ENCODE data around the gene SPATA25. TPM values are rescaled to one million over a fixed set of nuclear protein-coding genes. Genes with fewer than 3 reads are reported as not detected.
"Not testable (repeated sequence)": the region's sequence is repeated elsewhere in the genome, so short reads cannot be mapped to it uniquely, and the experiment has no call there.

Gene SPATA25
- total and polyA plus RNA-seq, 2 donors (not counting 3 experiments of a cell fraction or from before 2014, with no cell fraction given), result 0.69 to 1.3 TPM

DNA sequence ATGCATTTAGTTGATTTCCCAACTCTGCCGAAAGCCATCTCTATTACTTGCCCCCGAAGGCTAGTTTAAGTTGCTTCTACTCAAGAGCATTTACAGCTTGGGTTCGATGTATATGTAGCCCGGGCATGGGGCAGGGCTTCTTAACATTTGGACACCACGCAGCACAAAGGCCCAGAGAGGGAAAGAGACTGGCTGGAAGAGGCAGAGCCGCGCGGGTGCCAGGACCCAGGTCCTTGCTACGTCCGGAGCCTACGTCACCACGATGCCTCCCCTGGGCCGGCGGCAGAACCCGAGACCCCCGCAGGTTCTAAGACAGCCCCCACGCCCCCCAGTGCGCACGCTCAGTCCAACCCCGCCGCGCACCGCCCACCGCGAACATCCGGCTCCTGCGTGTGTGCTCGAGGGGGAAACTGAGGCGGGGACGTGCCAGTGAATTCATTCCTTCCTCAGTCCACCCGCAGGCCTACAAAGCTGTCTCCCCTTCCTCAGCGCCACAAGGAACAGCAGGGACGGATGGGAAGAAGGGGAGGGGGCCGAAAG, 46.7 kb upstream of the SPATA25 start:
- ChIA-PET POLR2A (interaction anchor here (0.6 to 2.9 kb wide), 12 partner anchors 9 to 74 kb away, joined by 3 to 26 read pairs (median 8); partner anchors contain the start of genes CTSA, NEURL2, PLTP and ZSWIM1), CTCF (interaction anchor here (0.8 to 4.9 kb wide), 13 partner anchors 8 to 110 kb away, joined by 3 to 50 read pairs (median 5); partner anchors contain the start of genes CTSA, NEURL2, PLTP and ZSWIM1)
- Histone ChIP-seq H3K27me3 (ENCODE audit: control insufficient read depth in 2 of 2, insufficient read depth in 2 of 2, low read length in 2 of 2) (no peaks in the 10 kb centered on the region), H2AFZ (ENCODE audit: low read depth, low read length) (no peak overlapping the region), H3K9me3 (replicated peaks; ENCODE audit: control insufficient read depth, insufficient read depth, low read length) (no peaks in the 10 kb centered on the region), H3K9me1 (replicated peaks; ENCODE audit: control insufficient read depth, extremely low read depth, insufficient read depth, low read length) (no peaks in the 10 kb centered on the region), H3K9ac (replicated peaks; ENCODE audit: extremely low read depth, insufficient read depth, low read length) (peak overlapping the region; percentile 98), H4K20me1 (replicated peaks; ENCODE audit: control insufficient read depth, extremely low read depth, insufficient read depth, low read length) (no peaks in the 10 kb centered on the region), H3K4me2 (ENCODE audit: insufficient read depth, low read length) (peak overlapping the region; percentile 82), H3K4me1 (ENCODE audit: control insufficient read depth, extremely low read depth, insufficient read depth, low read length) (peaks cover 14% of the 10 kb centered on the region), H3K27ac (ENCODE audit: insufficient read depth, low read depth, low read length) (peak overlapping the region; percentile 89), H3K79me2 (ENCODE audit: control insufficient read depth, insufficient read depth, low read length) (peaks cover 20% of the 10 kb centered on the region), H3K4me3 (replicated peaks in 1 of 3; ENCODE audit: insufficient read depth in 1 of 3, low read depth in 1 of 3, low read length in 3 of 3) (peak overlapping the region; percentile 26 to 97 (median 84)), H3K36me3 (ENCODE audit: control insufficient read depth in 2 of 2, extremely low read depth in 1 of 2, insufficient read depth in 2 of 2, low read length in 2 of 2) (peaks cover 3 to 13% of the 10 kb centered on the region in 2 experiments)
- no peak for FAIRE-seq
- TF ChIP-seq EZH2 (IDR thresholded peaks at IDR 0.05; ENCODE audit: borderline replicate concordance, low read depth, low read length, severe bottlenecking), result no peak
- no peak for TF ChIP-seq POLR2A (IDR thresholded peaks at IDR 0.05; ENCODE audit: low read depth, low read length)
- no peak for TF ChIP-seq JUN (IDR thresholded peaks at IDR 0.05; ENCODE audit: borderline replicate concordance, insufficient read depth, insufficient read length, low read depth)
- dilution Hi-C loops (cut with MboI; ENCODE audit: extremely low pct_ligation_motif_present, low sequenced_read_pairs), result no loop called here
- no TSS peak for BruUV-seq (replicated peaks)
- DNase-seq (ENCODE audit: low read depth, low spot score), result no peak
- intact Hi-C loops (cut with micrococcal nuclease), result loop anchor here (1.0 to 2.0 kb wide), 5 partner anchors 38 to 111 kb away; partner anchors contain the start of genes ACOT8, ZNF335, ZSWIM1 and ZSWIM3

DNA sequence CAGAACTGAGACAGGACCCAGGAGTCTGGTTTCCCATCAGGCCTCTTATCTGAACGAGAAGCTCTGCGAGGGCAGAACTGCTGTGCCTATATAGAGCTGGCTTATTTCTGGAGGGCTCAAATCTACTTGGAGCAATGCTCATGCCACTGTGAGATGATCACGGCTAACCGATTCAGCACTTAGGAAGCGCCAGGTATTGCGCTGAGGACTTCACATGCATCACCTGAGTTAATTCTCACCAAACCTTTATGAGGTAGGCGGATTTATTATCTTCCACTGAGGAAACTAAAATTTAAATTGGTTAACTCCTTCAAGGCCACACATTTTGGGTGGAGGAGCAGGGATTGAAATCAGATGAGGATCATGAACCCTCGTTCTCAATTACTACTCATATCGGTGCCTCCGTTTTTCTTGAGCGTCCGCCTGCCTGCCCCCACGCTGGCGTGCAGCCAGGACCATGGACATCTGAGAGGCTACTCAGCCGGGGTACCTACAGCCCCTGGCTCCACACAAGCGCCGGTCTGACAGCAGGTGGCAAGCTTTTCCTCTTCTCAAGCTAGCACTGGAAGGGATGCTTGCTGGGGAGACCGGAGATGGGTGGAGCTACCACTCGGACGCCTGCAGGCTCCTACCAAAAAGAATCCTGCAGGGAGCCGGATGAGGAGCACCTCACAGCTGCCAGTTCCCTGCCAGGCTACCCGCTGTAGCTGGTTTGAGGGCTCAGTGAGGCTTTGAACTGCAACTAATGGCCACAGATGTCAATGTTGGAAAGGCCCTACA, 46.0 kb upstream of the SPATA25 start:
- dilution Hi-C loops (cut with MboI; ENCODE audit: extremely low pct_ligation_motif_present, low sequenced_read_pairs), result no loop called here
- intact Hi-C loops (cut with micrococcal nuclease), result loop anchor here (1.0 to 2.0 kb wide), 5 partner anchors 39 to 111 kb away; partner anchors contain the start of genes ACOT8, ZNF335, ZSWIM1 and ZSWIM3
- FAIRE-seq (peak; percentile 92), DNase-seq (ENCODE audit: low read depth, low spot score) (peak; percentile 67)
- H3K4me1 ChIP-seq (ENCODE audit: control insufficient read depth, extremely low read depth, insufficient read depth, low read length), result peaks cover 14% of the 10 kb centered on the region
- H3K9me3 ChIP-seq (replicated peaks; ENCODE audit: control insufficient read depth, insufficient read depth, low read length), result no peaks in the 10 kb centered on the region
- no peak overlapping the region for H2AFZ ChIP-seq (ENCODE audit: low read depth, low read length)
- CTCF ChIA-PET, result interaction anchor here (0.8 to 4.9 kb wide), 10 partner anchors 9 to 110 kb away, joined by 3 to 50 read pairs (median 6); partner anchors contain the start of genes CTSA, NEURL2, PLTP and ZSWIM1
- TSS peak; percentile 50 for BruUV-seq (replicated peaks)
- peak overlapping the region; percentile 89 for H3K27ac ChIP-seq (ENCODE audit: insufficient read depth, low read depth, low read length)
- peak overlapping the region; percentile 26 to 97 (median 84) for H3K4me3 ChIP-seq (replicated peaks in 1 of 3; ENCODE audit: insufficient read depth in 1 of 3, low read depth in 1 of 3, low read length in 3 of 3)
- no peaks in the 10 kb centered on the region for H3K27me3 ChIP-seq (ENCODE audit: control insufficient read depth in 2 of 2, insufficient read depth in 2 of 2, low read length in 2 of 2)
- no peaks in the 10 kb centered on the region for H4K20me1 ChIP-seq (replicated peaks; ENCODE audit: control insufficient read depth, extremely low read depth, insufficient read depth, low read length)
- peak overlapping the region; percentile 82 for H3K4me2 ChIP-seq (ENCODE audit: insufficient read depth, low read length)
- no peaks in the 10 kb centered on the region for H3K9me1 ChIP-seq (replicated peaks; ENCODE audit: control insufficient read depth, extremely low read depth, insufficient read depth, low read length)
- H3K79me2 ChIP-seq (ENCODE audit: control insufficient read depth, insufficient read depth, low read length), result peaks cover 20% of the 10 kb centered on the region
- POLR2A ChIA-PET, result interaction anchor here (0.6 to 2.9 kb wide), 8 partner anchors 9 to 74 kb away, joined by 3 to 26 read pairs (median 10); partner anchors contain the start of genes CTSA, NEURL2, PLTP and ZSWIM1
- H3K9ac ChIP-seq (replicated peaks; ENCODE audit: extremely low read depth, insufficient read depth, low read length), result peak overlapping the region; percentile 98
- TF ChIP-seq, protein P1, sequence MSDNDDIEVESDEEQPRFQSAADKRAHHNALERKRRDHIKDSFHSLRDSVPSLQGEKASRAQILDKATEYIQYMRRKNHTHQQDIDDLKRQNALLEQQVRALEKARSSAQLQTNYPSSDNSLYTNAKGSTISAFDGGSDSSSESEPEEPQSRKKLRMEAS (IDR thresholded peaks at IDR 0.05; ENCODE audit: insufficient read depth, insufficient read length), result no peak
- TF ChIP-seq, protein P2, sequence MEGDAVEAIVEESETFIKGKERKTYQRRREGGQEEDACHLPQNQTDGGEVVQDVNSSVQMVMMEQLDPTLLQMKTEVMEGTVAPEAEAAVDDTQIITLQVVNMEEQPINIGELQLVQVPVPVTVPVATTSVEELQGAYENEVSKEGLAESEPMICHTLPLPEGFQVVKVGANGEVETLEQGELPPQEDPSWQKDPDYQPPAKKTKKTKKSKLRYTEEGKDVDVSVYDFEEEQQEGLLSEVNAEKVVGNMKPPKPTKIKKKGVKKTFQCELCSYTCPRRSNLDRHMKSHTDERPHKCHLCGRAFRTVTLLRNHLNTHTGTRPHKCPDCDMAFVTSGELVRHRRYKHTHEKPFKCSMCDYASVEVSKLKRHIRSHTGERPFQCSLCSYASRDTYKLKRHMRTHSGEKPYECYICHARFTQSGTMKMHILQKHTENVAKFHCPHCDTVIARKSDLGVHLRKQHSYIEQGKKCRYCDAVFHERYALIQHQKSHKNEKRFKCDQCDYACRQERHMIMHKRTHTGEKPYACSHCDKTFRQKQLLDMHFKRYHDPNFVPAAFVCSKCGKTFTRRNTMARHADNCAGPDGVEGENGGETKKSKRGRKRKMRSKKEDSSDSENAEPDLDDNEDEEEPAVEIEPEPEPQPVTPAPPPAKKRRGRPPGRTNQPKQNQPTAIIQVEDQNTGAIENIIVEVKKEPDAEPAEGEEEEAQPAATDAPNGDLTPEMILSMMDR (IDR thresholded peaks at IDR 0.05; ENCODE audit: extremely low read depth in 1 of 2, insufficient read depth in 1 of 2, low read depth in 1 of 2, low read length in 2 of 2), result peak in 1 of 2 donors; percentile 35
- H3K36me3 ChIP-seq (ENCODE audit: control insufficient read depth in 2 of 2, extremely low read depth in 1 of 2, insufficient read depth in 2 of 2, low read length in 2 of 2), result peaks cover 3 to 7% of the 10 kb centered on the region in 2 experiments

DNA sequence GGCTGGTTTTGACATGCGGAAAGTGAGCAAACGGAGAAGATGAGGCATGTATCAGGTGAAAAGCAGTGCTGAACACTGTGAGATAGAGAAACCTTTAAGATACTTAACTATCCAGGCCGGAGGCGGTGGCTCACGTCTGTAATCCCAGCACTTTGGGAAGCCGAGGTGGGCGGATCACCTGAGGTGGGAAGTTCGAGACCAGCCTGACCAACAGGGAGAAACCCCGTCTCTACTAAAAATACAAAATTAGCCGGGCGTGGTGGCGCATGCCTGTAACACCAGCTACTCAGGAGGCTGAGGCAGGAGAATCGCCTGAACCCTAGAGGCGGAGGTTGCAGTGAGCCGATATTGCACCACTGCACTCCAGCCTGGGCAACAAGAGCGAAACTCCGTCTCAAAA, 44.3 kb upstream of the SPATA25 start:
- H3K36me3 ChIP-seq (ENCODE audit: control insufficient read depth in 2 of 2, extremely low read depth in 1 of 2, insufficient read depth in 2 of 2, low read length in 2 of 2); H3K9me1 ChIP-seq (replicated peaks; ENCODE audit: control insufficient read depth, extremely low read depth, insufficient read depth, low read length); H3K27me3 ChIP-seq (ENCODE audit: control insufficient read depth in 2 of 2, insufficient read depth in 2 of 2, low read length in 2 of 2); H3K4me2 ChIP-seq (ENCODE audit: insufficient read depth, low read length); DNase-seq (ENCODE audit: low read depth, low spot score); POLR2A ChIA-PET; H2AFZ ChIP-seq (ENCODE audit: low read depth, low read length); H3K27ac ChIP-seq (ENCODE audit: insufficient read depth, low read depth, low read length); BruUV-seq (replicated peaks); H4K20me1 ChIP-seq (replicated peaks; ENCODE audit: control insufficient read depth, extremely low read depth, insufficient read depth, low read length); H3K4me3 ChIP-seq (replicated peaks in 1 of 3; ENCODE audit: insufficient read depth in 1 of 3, low read depth in 1 of 3, low read length in 3 of 3); intact Hi-C loops (cut with micrococcal nuclease); dilution Hi-C loops (cut with MboI; ENCODE audit: extremely low pct_ligation_motif_present, low sequenced_read_pairs); FAIRE-seq; H3K9ac ChIP-seq (replicated peaks; ENCODE audit: extremely low read depth, insufficient read depth, low read length); H3K9me3 ChIP-seq (replicated peaks; ENCODE audit: control insufficient read depth, insufficient read depth, low read length): not testable (repeated sequence)
- Histone ChIP-seq H3K79me2 (ENCODE audit: control insufficient read depth, insufficient read depth, low read length) (peaks cover 15% of the 10 kb centered on the region), H3K4me1 (ENCODE audit: control insufficient read depth, extremely low read depth, insufficient read depth, low read length) (peaks cover 14% of the 10 kb centered on the region)
- CTCF ChIA-PET, result interaction anchor here (0.6 kb wide), 1 partner anchor 34 kb away, joined by 3 read pairs; no protein-coding TSS in a partner anchor
